GM10266 (cell line): ENCODE results near the gene NUBP1.
"Not testable (repeated sequence)": the region's sequence is repeated elsewhere in the genome, so short reads cannot be mapped to it uniquely, and the experiment has no call there.

Experiments used
- DNase-seq: peaks from one replicate; pipeline ENCODE4 v3.0.0; 2012; ENCODE audit errors: extremely low spot score
- CTCF ChIP-seq: IDR thresholded peaks from 2 replicates; pipeline ENCODE4 v1.5.1; 2012; ENCODE audit warnings: mild to moderate bottlenecking, low read depth; ENCODE audit not compliant: control insufficient read depth, insufficient read depth; ENCODE audit errors: missing control alignments

The NUBP1 gene

GRCh38 chr16:10763456-10763855 is 19.8 kb downstream of the NUBP1 start:
- TF ChIP-seq CTCF = no peak
- DNase-seq = no peak

GRCh38 chr16:10765772-10766171 is 22.1 kb downstream of the NUBP1 start:
- no peak for TF ChIP-seq CTCF
- peak; percentile 59 for DNase-seq

GRCh38 chr16:10767127-10767526 is 23.5 kb downstream of the NUBP1 start:
- TF ChIP-seq CTCF = no peak
- no peak for DNase-seq

GRCh38 chr16:10769381-10769780 is 25.7 kb downstream of the NUBP1 start:
- DNase-seq = no peak
- no peak for TF ChIP-seq CTCF

GRCh38 chr16:10770907-10771306 is 27.3 kb downstream of the NUBP1 start:
- DNase-seq = no peak
- TF ChIP-seq CTCF = no peak

- no peak for TF ChIP-seq CTCF
- DNase-seq = peak; percentile 59
These were observed 32.6 kb downstream of the NUBP1 start for GRCh38 chr16:10776280-10776679.

- not testable (repeated sequence) for DNase-seq
These were observed 33.3 kb downstream of the NUBP1 start for GRCh38 chr16:10776923-10777322.

GRCh38 chr16:10777356-10777755 is 33.7 kb downstream of the NUBP1 start:
- DNase-seq = no peak
- TF ChIP-seq CTCF = no peak

DNA sequence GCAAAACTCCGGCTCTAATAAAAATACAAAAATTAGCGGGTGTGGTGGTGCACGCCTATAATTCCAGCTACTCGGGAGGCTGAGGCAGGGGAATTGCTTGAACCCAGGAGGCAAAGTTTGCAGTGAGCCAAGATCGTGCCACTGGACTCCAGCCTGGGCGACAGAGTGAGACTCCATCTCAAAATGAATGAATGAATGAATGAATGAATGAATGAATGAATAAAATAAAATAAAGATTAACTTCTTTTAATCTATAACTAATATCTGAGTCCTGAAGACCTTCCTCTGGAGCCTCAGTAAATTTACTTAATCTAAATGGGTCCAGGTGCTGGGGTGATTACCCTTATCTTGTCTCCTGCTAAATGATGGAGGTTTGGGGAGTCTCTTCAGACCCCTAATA is 36.3 kb downstream of the NUBP1 start:
- DNase-seq = not testable (repeated sequence)
